Neural cell (in vitro differentiated cells): ENCODE results near the gene CA14. TPM values are rescaled to one million over a fixed set of nuclear protein-coding genes. Genes with fewer than 3 reads are reported as not detected.

ENCODE experiments used
- H2AFZ ChIP-seq: fragments of 200-600, 300-800 bp; sonication (generic), shearing (Covaris generic); 2 replicates; pipeline ENCODE4 v1.6.0; 2014; ENCODE audit warnings: low read depth, mild to moderate bottlenecking, antibody characterized with exemption, low read length, moderate library complexity
- H3F3A ChIP-seq: fragments of 200-600 bp; shearing (Covaris generic); 2 replicates; pipeline ENCODE4 v1.6.1; 2016; ENCODE audit warnings: mild to moderate bottlenecking, moderate library complexity, mixed read lengths, antibody characterized with exemption, low read length; ENCODE audit not compliant: insufficient read depth, poor library complexity, severe bottlenecking
- H3K27ac ChIP-seq: fragments of 200-600, 300-800 bp; sonication (generic), shearing (Covaris generic); 2 replicates; pipeline ENCODE4 v1.5.1; 2014; ENCODE audit warnings: mild to moderate bottlenecking, low read length, moderate library complexity
- H3K27me3 ChIP-seq: fragments of 300-800, 200-600 bp; sonication (generic), shearing (Covaris generic); 2 replicates; pipeline ENCODE4 v1.6.0; 2014; ENCODE audit warnings: mild to moderate bottlenecking, low read depth, low read length, moderate library complexity; ENCODE audit not compliant: insufficient read depth
- H3K36me3 ChIP-seq: fragments of 300-800, 200-600 bp; sonication (generic), shearing (Covaris generic); 2 replicates; pipeline ENCODE4 v1.5.1; 2014; ENCODE audit warnings: mild to moderate bottlenecking, antibody characterized with exemption, low read length, moderate library complexity; ENCODE audit not compliant: insufficient read depth
- H3K4me2 ChIP-seq: fragments of 300-800, 200-600 bp; sonication (generic), shearing (Covaris generic); 2 replicates; pipeline ENCODE4 v1.6.0; 2014; ENCODE audit warnings: mild to moderate bottlenecking, low read length
- H3K4me3 ChIP-seq: fragments of 300-800, 200-600 bp; sonication (generic), shearing (Covaris generic); 2 replicates; pipeline ENCODE4 v1.5.1; 2014; ENCODE audit warnings: mild to moderate bottlenecking, low read length, moderate library complexity
- H3K79me2 ChIP-seq: fragments of 200-600 bp; shearing (Covaris generic); replicated peaks from 2 replicates; pipeline ENCODE4 v1.6.0; 2014; ENCODE audit warnings: mild to moderate bottlenecking, low read length, moderate library complexity; ENCODE audit not compliant: insufficient read depth
- H3K9ac ChIP-seq: fragments of 300-800, 200-600 bp; sonication (generic), shearing (Covaris generic); 2 replicates; pipeline ENCODE4 v1.6.1; 2016; ENCODE audit warnings: mild to moderate bottlenecking, low read length, mixed read lengths
- H3K9me2 ChIP-seq: fragments of 200-600 bp; shearing (Covaris generic); 2 replicates; pipeline ENCODE4 v1.6.1; 2016; ENCODE audit warnings: mild to moderate bottlenecking, low read length, mixed read lengths; ENCODE audit not compliant: insufficient read depth
- H3K9me3 ChIP-seq: fragments of 200-600, 300-800 bp; sonication (generic), shearing (Covaris generic); 2 replicates; pipeline ENCODE4 v1.6.1; 2016; ENCODE audit warnings: mild to moderate bottlenecking, mixed run types, low read length, moderate library complexity, mixed read lengths
- H4K20me1 ChIP-seq: fragments of 200-600 bp; shearing (Covaris generic); 2 replicates; pipeline ENCODE4 v1.6.1; 2016; ENCODE audit warnings: mild to moderate bottlenecking, mixed run types; ENCODE audit not compliant: insufficient read depth
- CTCF ChIP-seq: fragments of 450-650 bp; IDR thresholded peaks from 2 replicates; pipeline ENCODE4 v1.5.1; 2014; ENCODE audit warnings: antibody characterized with exemption, mild to moderate bottlenecking, moderate library complexity; ENCODE audit not compliant: poor library complexity, severe bottlenecking
- EP300 ChIP-seq: fragments of 450-650 bp; conservative IDR thresholded peaks from 2 replicates; pipeline ENCODE4 v1.6.1; 2014; ENCODE audit warnings: antibody characterized with exemption, mild to moderate bottlenecking, moderate library complexity; ENCODE audit not compliant: poor library complexity, severe bottlenecking
- EZH2 ChIP-seq: fragments of 200-600, 300-800 bp; shearing (Covaris generic), sonication (generic); IDR thresholded peaks from 2 replicates; pipeline ENCODE4 v1.6.1; 2014; ENCODE audit warnings: antibody characterized with exemption, low read length, borderline replicate concordance, mild to moderate bottlenecking; ENCODE audit not compliant: insufficient read depth, poor library complexity, severe bottlenecking
- MXI1 ChIP-seq: fragments of 450-650 bp; conservative IDR thresholded peaks from 2 replicates; pipeline ENCODE4 v1.6.1; 2014; ENCODE audit warnings: antibody characterized with exemption, mild to moderate bottlenecking; ENCODE audit not compliant: poor library complexity, severe bottlenecking
- POLR2AphosphoS5 ChIP-seq: IDR thresholded peaks from 2 replicates; pipeline ENCODE4 v1.6.1; 2012
- RAD21 ChIP-seq: fragments of 450-650 bp; conservative IDR thresholded peaks from 2 replicates; pipeline ENCODE4 v1.6.1; 2014; ENCODE audit warnings: antibody characterized with exemption, mild to moderate bottlenecking, moderate library complexity
- REST ChIP-seq: IDR thresholded peaks from 2 replicates; pipeline ENCODE4 v1.6.1; 2012; ENCODE audit warnings: borderline replicate concordance
- SMC3 ChIP-seq: fragments of 450-650 bp; conservative IDR thresholded peaks from 2 replicates; pipeline ENCODE4 v1.6.1; 2014; ENCODE audit warnings: antibody characterized with exemption, mild to moderate bottlenecking, moderate library complexity; ENCODE audit not compliant: poor library complexity
- TAF1 ChIP-seq: IDR thresholded peaks from 2 replicates; pipeline ENCODE4 v1.6.1; 2012; ENCODE audit warnings: low read depth
- polyA plus RNA-seq: library from polyadenylated mRNA; depleted of rRNA; stranded (reverse); fragments of >200 nt; gene quantifications from 2 replicates; pipeline ENCODE4 v1.2.3, GENCODE V29; 2014

CA14 gene
- polyA plus RNA-seq, 1 donor from 2014 or later = 1.1 TPM

- no peak overlapping the region for H2AFZ ChIP-seq
- TF ChIP-seq POLR2AphosphoS5 (no peak), MXI1 (no peak), CTCF (no peak)
- H3K27ac ChIP-seq = no peak overlapping the region
- H3K4me3 ChIP-seq = no peak overlapping the region
- no peaks in the 10 kb centered on the region for H3K9me3 ChIP-seq
- H3K4me2 ChIP-seq = no peak overlapping the region
- no peaks in the 10 kb centered on the region for H3K9me2 ChIP-seq
- no peaks in the 10 kb centered on the region for H3K36me3 ChIP-seq
- H3K79me2 ChIP-seq = no peaks in the 10 kb centered on the region
- no peaks in the 10 kb centered on the region for H3F3A ChIP-seq
- H4K20me1 ChIP-seq = no peaks in the 10 kb centered on the region
- no peaks in the 10 kb centered on the region for H3K27me3 ChIP-seq
- no peak overlapping the region for H3K9ac ChIP-seq
Observed at GRCh38 chr1:150210091-150210490, 47.5 kb upstream of the CA14 start.

- TF ChIP-seq MXI1 (no peak), CTCF (no peak), RAD21 (no peak)
- no peak overlapping the region for H3K4me3 ChIP-seq
- no peaks in the 10 kb centered on the region for H3K79me2 ChIP-seq
- no peaks in the 10 kb centered on the region for H3K9me3 ChIP-seq
- no peak overlapping the region for H3K9ac ChIP-seq
- no peaks in the 10 kb centered on the region for H3K9me2 ChIP-seq
- no peak overlapping the region for H2AFZ ChIP-seq
- H3K36me3 ChIP-seq = no peaks in the 10 kb centered on the region
- no peaks in the 10 kb centered on the region for H3K27me3 ChIP-seq
- no peak overlapping the region for H3K27ac ChIP-seq
- H3F3A ChIP-seq = no peaks in the 10 kb centered on the region
- no peaks in the 10 kb centered on the region for H4K20me1 ChIP-seq
- no peak overlapping the region for H3K4me2 ChIP-seq
Observed at GRCh38 chr1:150210706-150211105, 46.9 kb upstream of the CA14 start.

- Histone ChIP-seq H3K36me3 (no peaks in the 10 kb centered on the region), H3F3A (no peaks in the 10 kb centered on the region), H3K79me2 (no peaks in the 10 kb centered on the region), H3K4me2 (no peak overlapping the region), H3K9me2 (no peaks in the 10 kb centered on the region), H3K4me3 (no peak overlapping the region), H3K27ac (no peak overlapping the region), H3K9ac (no peak overlapping the region), H4K20me1 (no peaks in the 10 kb centered on the region), H3K27me3 (no peaks in the 10 kb centered on the region), H3K9me3 (no peaks in the 10 kb centered on the region), H2AFZ (no peak overlapping the region)
- TF ChIP-seq CTCF (no peak), EZH2 (no peak), POLR2AphosphoS5 (no peak), EP300 (no peak), REST (no peak), TAF1 (no peak), MXI1 (no peak), SMC3 (no peak), RAD21 (no peak)
Observed at GRCh38 chr1:150212070-150212469, 45.5 kb upstream of the CA14 start.
